Transverse colon (tissue), 4 donors: Measurements from ENCODE around the gene PPP1CA. TPM values are rescaled to one million over a fixed set of nuclear protein-coding genes. Genes with fewer than 3 reads are reported as not detected.

ENCODE experiments used
- DNase-seq: peaks from one replicate; pipeline ENCODE4 v3.0.0-alpha.2; 2019
- H3K27ac ChIP-seq, 4 donors: fragments of 200-600 bp; sonication (generic); 2 replicates each; pipeline ENCODE4 v1.5.1; 2016 to 2018; ENCODE audit warnings: inconsistent platforms in 4 of 4
- H3K27me3 ChIP-seq: fragments of 200-600 bp; sonication (generic); 2 replicates; pipeline ENCODE4 v1.5.1; 2017; ENCODE audit warnings: inconsistent platforms
- H3K36me3 ChIP-seq, 4 donors: fragments of 200-600 bp; sonication (generic); 2 replicates each; pipeline ENCODE4 v1.5.1; 2017 to 2019; ENCODE audit warnings: inconsistent platforms in 4 of 4
- H3K4me1 ChIP-seq, 4 donors: fragments of 200-600 bp; sonication (generic); 2 replicates each; pipeline ENCODE4 v1.5.1; 2017 to 2020; ENCODE audit warnings: inconsistent platforms in 4 of 4
- H3K4me3 ChIP-seq, 4 donors: fragments of 200-600 bp; sonication (generic); 1 replicate in 1 of 4; 2 replicates in 3 of 4; pipeline versions ENCODE4 v1.5.1 to v1.6.1; 2017 to 2019; ENCODE audit warnings: inconsistent platforms in 4 of 4
- H3K9me3 ChIP-seq, 2 donors: fragments of 200-600 bp; sonication (generic); 2 replicates each; pipeline ENCODE4 v1.5.1; 2017 to 2019; ENCODE audit warnings: inconsistent platforms in 2 of 2
- CTCF ChIP-seq, 5 experiments: fragments of 200-600 bp in 3 of 5; fragments of 450-650 bp in 2 of 5; sonication (generic) in 3 of 5; IDR thresholded peaks; 1 replicate in 2 of 5; 2 replicates in 3 of 5; pipeline ENCODE4 v1.5.1; 2016 to 2017; ENCODE audit warnings: antibody characterized with exemption in 5 of 5, inconsistent platforms in 3 of 5, mild to moderate bottlenecking in 2 of 5, moderate library complexity in 1 of 5
- EP300 ChIP-seq: sonication (generic); formaldehyde crosslinking; IDR thresholded peaks from one replicate; pipeline ENCODE4 v1.6.1; 2017; ENCODE audit warnings: antibody characterized with exemption, low read depth
- POLR2A ChIP-seq: fragments of 450-650 bp; IDR thresholded peaks from one replicate; pipeline ENCODE4 v1.6.1; 2016; ENCODE audit warnings: antibody characterized with exemption, mild to moderate bottlenecking, moderate library complexity
- POLR2AphosphoS5 ChIP-seq, 3 donors: sonication (generic); formaldehyde crosslinking; IDR thresholded peaks; one replicate each; pipeline ENCODE4 v1.6.1; 2016; ENCODE audit warnings: antibody characterized with exemption in 3 of 3
- WGBS, 2 donors: methylation state at CpG; one replicate each; pipeline ENCODE4 v1.1.5; 2018; ENCODE audit warnings: low coverage in 1 of 2; 5-methylcytosine and 5-hydroxymethylcytosine counted together
- in situ Hi-C, 4 donors: fragments of 200-750 bp; cut with MboI; loops; one replicate each; pipeline versions ENCODE4 v1.15.0 to v1.15.1; 2017; ENCODE audit warnings: low sequenced_read_pairs in 3 of 4, low pct_ligation_motif_present in 1 of 4, low pct_unique_long_range_greater_than_20kb in 1 of 4
- intact Hi-C: fragments of 100-400 bp; cut with DNase I; formaldehyde crosslinking; loops from one replicate; pipeline ENCODE4 v1.15.1; 2023; ENCODE audit warnings: low total_unique reads
- total RNA-seq, 4 donors: library from RNA; depleted of rRNA; stranded (reverse); fragments of >200 nt; gene quantifications; one replicate each; pipeline ENCODE4 v1.1.0, GENCODE V29; 2016

Gene PPP1CA
- total RNA-seq, 4 donors from 2014 or later: 83.0 to 251 (median 163) TPM

- peak overlapping the region in 1 of 4 donors; percentile 91 for H3K27ac ChIP-seq
- 91% methylated on average over 21 of the region's 21 CpGs; no CpG with 5 or more reads in 1 of the 2 donors for WGBS, 2 donors
- no peaks in the 10 kb centered on the region for H3K9me3 ChIP-seq
- peaks cover 13 to 42% (median 29%) of the 10 kb centered on the region in 4 donors for H3K4me1 ChIP-seq
- no peaks in the 10 kb centered on the region for H3K36me3 ChIP-seq
- no peak overlapping the region for H3K4me3 ChIP-seq
- TF ChIP-seq CTCF (IDR thresholded peaks at IDR 0.05): no peak
- TF ChIP-seq EP300: no peak
- TF ChIP-seq POLR2A: no peak
- no peak for TF ChIP-seq POLR2AphosphoS5 (IDR thresholded peaks at IDR 0.05)
- in situ Hi-C loops: no loop called here
- no peak for DNase-seq
- H3K27me3 ChIP-seq: peaks cover 10% of the 10 kb centered on the region
- intact Hi-C loops: no loop called here
These were observed 17.8 kb upstream of the PPP1CA start for GRCh38 chr11:67419325-67420049.

DNA sequence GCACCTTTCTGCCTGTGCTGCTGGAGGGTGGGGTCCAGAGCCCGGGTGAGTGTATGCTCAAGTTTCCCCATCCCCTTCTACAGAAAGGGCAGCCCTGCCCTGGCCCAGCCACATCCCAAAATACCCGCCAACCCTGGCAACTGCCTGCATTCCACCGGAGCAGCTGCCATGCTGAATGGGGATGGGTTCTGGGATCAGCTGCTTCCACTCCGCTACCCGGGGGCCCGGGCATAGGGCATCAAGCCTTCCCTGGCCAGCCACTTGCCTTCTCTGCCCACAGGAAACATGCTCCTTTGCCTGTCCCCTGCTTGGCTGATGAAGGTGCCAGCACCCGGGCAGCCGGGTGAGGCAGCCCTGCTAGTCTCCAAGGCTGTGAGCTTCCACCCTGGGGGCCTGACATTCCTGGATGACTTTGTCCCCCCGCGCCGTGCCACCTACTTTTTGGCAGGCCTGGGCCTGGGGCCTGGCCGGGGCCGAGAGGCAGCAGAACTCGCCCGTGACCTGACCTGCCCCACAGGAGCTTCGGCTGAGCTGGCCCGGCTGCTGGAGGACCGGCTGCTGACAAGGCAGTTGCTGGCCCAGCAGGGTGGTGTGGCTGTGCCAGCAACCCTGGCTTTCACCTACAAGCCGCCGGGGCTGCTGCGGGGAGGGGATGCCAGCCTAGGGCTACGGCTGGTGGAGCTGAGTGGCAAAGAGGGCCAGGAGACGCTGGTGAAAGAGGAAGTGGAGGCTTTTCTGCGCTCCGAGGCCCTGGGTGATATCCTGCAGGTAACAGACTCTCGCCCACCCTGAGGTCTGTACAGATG is 17.0 kb upstream of the PPP1CA start:
- Histone ChIP-seq H3K4me1 (peaks cover 13 to 42% (median 29%) of the 10 kb centered on the region in 4 donors), H3K9me3 (no peaks in the 10 kb centered on the region), H3K27ac (peak overlapping the region in 1 of 4 donors; percentile 30), H3K4me3 (no peak overlapping the region), H3K27me3 (peaks cover 12% of the 10 kb centered on the region), H3K36me3 (no peaks in the 10 kb centered on the region)
- in situ Hi-C loops: no loop called here
- DNase-seq: no peak
- WGBS, 2 donors: 76% methylated on average over 25 of the region's 26 CpGs; no CpG with 5 or more reads in 1 of the 2 donors
- intact Hi-C loops: no loop called here
- no peak for TF ChIP-seq EP300

GRCh38 chr11:67417425-67417824 is 15.8 kb upstream of the PPP1CA start:
- Histone ChIP-seq H3K27ac (no peak overlapping the region), H3K9me3 (no peaks in the 10 kb centered on the region), H3K27me3 (peaks cover 20% of the 10 kb centered on the region), H3K36me3 (no peaks in the 10 kb centered on the region), H3K4me1 (peaks cover 13 to 42% (median 29%) of the 10 kb centered on the region in 4 donors), H3K4me3 (no peak overlapping the region)
- no peak for TF ChIP-seq POLR2A
- TF ChIP-seq CTCF (IDR thresholded peaks at IDR 0.05): no peak
- no peak for TF ChIP-seq POLR2AphosphoS5 (IDR thresholded peaks at IDR 0.05)
- TF ChIP-seq EP300: no peak
- in situ Hi-C loops: no loop called here
- no peak for DNase-seq
- 93% methylated on average over 3 of the region's 12 CpGs; no CpG with 5 or more reads in 1 of the 2 donors for WGBS, 2 donors
- intact Hi-C loops: no loop called here

- H3K9me3 ChIP-seq: no peaks in the 10 kb centered on the region
- H3K27me3 ChIP-seq: peaks cover 23% of the 10 kb centered on the region
- H3K4me3 ChIP-seq: no peak overlapping the region
- H3K27ac ChIP-seq: peak overlapping the region in 1 of 4 donors; percentile 36
- intact Hi-C loops (no loop called here), in situ Hi-C loops (no loop called here)
- DNase-seq: no peak
- no peak for TF ChIP-seq EP300
- no peak for TF ChIP-seq POLR2A
- TF ChIP-seq POLR2AphosphoS5 (IDR thresholded peaks at IDR 0.05): no peak
- no peak for TF ChIP-seq CTCF (IDR thresholded peaks at IDR 0.05)
- no peaks in the 10 kb centered on the region for H3K36me3 ChIP-seq
- H3K4me1 ChIP-seq: peaks cover 13 to 42% (median 29%) of the 10 kb centered on the region in 4 donors
- WGBS, 2 donors: 60% methylated on average over 21 of the region's 21 CpGs; no CpG with 5 or more reads in 1 of the 2 donors
These were observed 15.0 kb upstream of the PPP1CA start for GRCh38 chr11:67416416-67417335.
